Activated CD8-positive, alpha-beta memory T cell treated with anti-CD3 and anti-CD28 coated beads, Interleukin-2, amount 10 ng/mL, durations not matched to agents 7 days and 5 days (primary cell): ENCODE results near the gene MED15. TPM values are rescaled to one million over a fixed set of nuclear protein-coding genes. Genes with fewer than 3 reads are reported as not detected.
"Not testable (repeated sequence)": the region's sequence is repeated elsewhere in the genome, so short reads cannot be mapped to it uniquely, and the experiment has no call there.

Experiments used
- ATAC-seq: fragments of 150-1000 bp; cut with Tn5 transposase; one replicate; pipeline ENCODE4 v1.10.0; 2021; ENCODE audit warnings: moderate library complexity
- CTCF ChIA-PET: fragments of 350-600 bp; sonication (Branson Sonifier 250); formaldehyde crosslinking; loops from one replicate; lab custom pipeline; 2021; ENCODE audit warnings: antibody characterized with exemption; lab: Charles Lee
- DNase-seq: peaks from one replicate; pipeline ENCODE4 v3.0.0-alpha.2; 2020
- H3K27ac Mint-ChIP-seq: one replicate; pipeline ENCODE4 v1.8.0; 2021; ENCODE audit warnings: mild to moderate bottlenecking, mixed read lengths
- H3K27me3 Mint-ChIP-seq: one replicate; pipeline ENCODE4 v1.8.0; 2021; ENCODE audit warnings: mixed read lengths
- H3K36me3 Mint-ChIP-seq: one replicate; pipeline ENCODE4 v1.8.0; 2021; ENCODE audit warnings: mild to moderate bottlenecking, mixed read lengths
- H3K4me1 Mint-ChIP-seq: one replicate; pipeline ENCODE4 v1.8.0; 2021; ENCODE audit warnings: mixed read lengths
- H3K4me3 Mint-ChIP-seq: one replicate; pipeline ENCODE4 v1.8.0; 2021; ENCODE audit warnings: mild to moderate bottlenecking, moderate library complexity, mixed read lengths
- H3K9me3 Mint-ChIP-seq: one replicate; pipeline ENCODE4 v1.8.0; 2022; ENCODE audit warnings: low read depth, mixed read lengths
- total RNA-seq, 2 experiments: library from RNA; stranded (reverse); gene quantifications; one replicate each; pipeline ENCODE4 v1.2.3, GENCODE V29; 2021

MED15 gene
- total RNA-seq, 2 experiments from 2014 or later = 145 to 179 TPM

GRCh38 chr22:20610243-20610686, 102.9 kb downstream of the MED15 start:
- H3K9me3 Mint-ChIP-seq = no peaks in the 10 kb centered on the region
- peaks cover 4% of the 10 kb centered on the region for H3K27me3 Mint-ChIP-seq
- DNase-seq = no peak
- ATAC-seq = no peak
- no peak overlapping the region for H3K4me3 Mint-ChIP-seq
- peaks cover 11% of the 10 kb centered on the region for H3K4me1 Mint-ChIP-seq
- CTCF ChIA-PET = interaction anchor here (1.2 kb wide), 1 partner anchor 132 kb away, joined by 4 read pairs; no protein-coding TSS in a partner anchor
- H3K36me3 Mint-ChIP-seq = no peaks in the 10 kb centered on the region
- no peak overlapping the region for H3K27ac Mint-ChIP-seq

GRCh38 chr22:20610757-20611156, 103.3 kb downstream of the MED15 start:
- Mint-ChIP-seq H3K27ac (no peak overlapping the region), H3K9me3 (no peaks in the 10 kb centered on the region), H3K36me3 (no peaks in the 10 kb centered on the region), H3K4me3 (no peak overlapping the region), H3K4me1 (peaks cover 11% of the 10 kb centered on the region), H3K27me3 (peaks cover 4% of the 10 kb centered on the region)
- DNase-seq (no peak), ATAC-seq (no peak)
- CTCF ChIA-PET = no interaction called here

GRCh38 chr22:20611418-20611817, 104.0 kb downstream of the MED15 start:
- no peaks in the 10 kb centered on the region for H3K9me3 Mint-ChIP-seq
- H3K4me3 Mint-ChIP-seq = no peak overlapping the region
- H3K27ac Mint-ChIP-seq = no peak overlapping the region
- H3K27me3 Mint-ChIP-seq = peaks cover 6% of the 10 kb centered on the region
- ATAC-seq (no peak), DNase-seq (no peak)
- peaks cover 9% of the 10 kb centered on the region for H3K4me1 Mint-ChIP-seq
- H3K36me3 Mint-ChIP-seq = no peaks in the 10 kb centered on the region
- CTCF ChIA-PET = no interaction called here

- CTCF ChIA-PET = no interaction called here
- no peak for DNase-seq
- Mint-ChIP-seq H3K36me3 (no peaks in the 10 kb centered on the region), H3K27ac (no peak overlapping the region), H3K9me3 (no peaks in the 10 kb centered on the region), H3K4me3 (no peak overlapping the region), H3K27me3 (peaks cover 6% of the 10 kb centered on the region), H3K4me1 (peaks cover 2% of the 10 kb centered on the region)
- no peak for ATAC-seq
Observed at GRCh38 chr22:20613301-20613700, 105.9 kb downstream of the MED15 start.

GRCh38 chr22:20615021-20615420, 107.6 kb downstream of the MED15 start:
- CTCF ChIA-PET = no interaction called here
- H3K4me3 Mint-ChIP-seq = no peak overlapping the region
- H3K9me3 Mint-ChIP-seq = no peaks in the 10 kb centered on the region
- H3K27me3 Mint-ChIP-seq = peaks cover 6% of the 10 kb centered on the region
- H3K4me1 Mint-ChIP-seq = peaks cover 5% of the 10 kb centered on the region
- DNase-seq = no peak
- no peaks in the 10 kb centered on the region for H3K36me3 Mint-ChIP-seq
- ATAC-seq = no peak
- H3K27ac Mint-ChIP-seq = no peak overlapping the region

- DNase-seq = no peak
- no peaks in the 10 kb centered on the region for H3K36me3 Mint-ChIP-seq
- H3K4me3 Mint-ChIP-seq = no peak overlapping the region
- peaks cover 5% of the 10 kb centered on the region for H3K4me1 Mint-ChIP-seq
- no peak overlapping the region for H3K27ac Mint-ChIP-seq
- H3K27me3 Mint-ChIP-seq = peaks cover 6% of the 10 kb centered on the region
- H3K9me3 Mint-ChIP-seq = no peaks in the 10 kb centered on the region
- CTCF ChIA-PET = no interaction called here
- ATAC-seq = no peak
Observed at GRCh38 chr22:20615533-20616450, 108.4 kb downstream of the MED15 start.

- no peak for ATAC-seq
- CTCF ChIA-PET = no interaction called here
- H3K27ac Mint-ChIP-seq = no peak overlapping the region
Observed at GRCh38 chr22:20616451-20617043, 109.1 kb downstream of the MED15 start.

GRCh38 chr22:20618488-20618887, 111.1 kb downstream of the MED15 start:
- no peak for ATAC-seq
- CTCF ChIA-PET = no interaction called here

More at GRCh38 chr22:20616451-20617043, 109.1 kb downstream of the MED15 start:
- Mint-ChIP-seq H3K27me3 (peaks cover 6% of the 10 kb centered on the region), H3K9me3 (no peaks in the 10 kb centered on the region), H3K4me1 (peaks cover 5% of the 10 kb centered on the region), H3K4me3 (no peak overlapping the region), H3K36me3 (no peaks in the 10 kb centered on the region)
- DNase-seq = no peak

GRCh38 chr22:20619045-20619892, 111.9 kb downstream of the MED15 start:
- Mint-ChIP-seq H3K9me3 (no peaks in the 10 kb centered on the region), H3K27me3 (peaks cover 4% of the 10 kb centered on the region), H3K36me3 (no peaks in the 10 kb centered on the region), H3K27ac (no peak overlapping the region), H3K4me1 (peaks cover 19% of the 10 kb centered on the region), H3K4me3 (no peak overlapping the region)
- no peak for ATAC-seq
- no peak for DNase-seq
- CTCF ChIA-PET = no interaction called here

More at GRCh38 chr22:20618488-20618887, 111.1 kb downstream of the MED15 start:
- Mint-ChIP-seq H3K4me3 (no peak overlapping the region), H3K36me3 (no peaks in the 10 kb centered on the region), H3K4me1 (peaks cover 11% of the 10 kb centered on the region), H3K9me3 (no peaks in the 10 kb centered on the region), H3K27me3 (peaks cover 4% of the 10 kb centered on the region), H3K27ac (no peak overlapping the region)
- DNase-seq = no peak

- H3K9me3 Mint-ChIP-seq, H3K27ac Mint-ChIP-seq, CTCF ChIA-PET, ATAC-seq, DNase-seq, H3K4me3 Mint-ChIP-seq, H3K27me3 Mint-ChIP-seq, H3K36me3 Mint-ChIP-seq: not testable (repeated sequence)
- H3K4me1 Mint-ChIP-seq = peaks cover 20% of the 10 kb centered on the region
Observed at GRCh38 chr22:20619893-20620194, 112.4 kb downstream of the MED15 start.

GRCh38 chr22:20621162-20621561, 113.8 kb downstream of the MED15 start:
- Mint-ChIP-seq H3K27ac (no peak overlapping the region), H3K36me3 (no peaks in the 10 kb centered on the region), H3K4me1 (peaks cover 26% of the 10 kb centered on the region), H3K4me3 (no peak overlapping the region), H3K9me3 (no peaks in the 10 kb centered on the region), H3K27me3 (peaks cover 10% of the 10 kb centered on the region)
- CTCF ChIA-PET = no interaction called here
- DNase-seq (no peak), ATAC-seq (no peak)

GRCh38 chr22:20622650-20623339, 115.4 kb downstream of the MED15 start:
- Mint-ChIP-seq H3K4me1 (peaks cover 26% of the 10 kb centered on the region), H3K4me3 (no peak overlapping the region), H3K27ac (no peak overlapping the region), H3K36me3 (no peaks in the 10 kb centered on the region), H3K27me3 (peaks cover 17% of the 10 kb centered on the region), H3K9me3 (no peaks in the 10 kb centered on the region)
- no peak for ATAC-seq
- no peak for DNase-seq
- CTCF ChIA-PET = interaction anchor here (1.3 to 1.9 kb wide), 2 partner anchors 58 to 128 kb away, joined by 3 to 4 read pairs; no protein-coding TSS in a partner anchor
